Astrocyte (in vitro differentiated cells and primary cell): ENCODE data around the gene ITLN2. TPM values are rescaled to one million over a fixed set of nuclear protein-coding genes. Genes with fewer than 3 reads are reported as not detected.

Experiments used
- DNase-seq: peaks from one replicate; pipeline ENCODE4 v3.0.0-alpha.2; 2010; ENCODE audit warnings: low read depth
- FAIRE-seq: peaks from 2 replicates; lab custom pipeline; 2011; peaks lifted over from hg19 to GRCh38; lab: Jason Lieb, UNC
- H2AFZ ChIP-seq: 2 replicates; pipeline ENCODE4 v1.6.0; 2012; ENCODE audit warnings: low read depth, low read length, inconsistent platforms
- H3K27ac ChIP-seq: 2 replicates; pipeline ENCODE4 v1.5.1; 2011; ENCODE audit warnings: low read depth, low read length, inconsistent platforms
- H3K27me3 ChIP-seq: 2 replicates; pipeline ENCODE4 v1.6.0; 2011; ENCODE audit warnings: low read length, inconsistent platforms; ENCODE audit not compliant: insufficient read depth
- H3K36me3 ChIP-seq: 2 replicates; pipeline ENCODE4 v1.5.1; 2011; ENCODE audit warnings: low read length, inconsistent platforms; ENCODE audit not compliant: insufficient read depth
- H3K4me1 ChIP-seq: 2 replicates; pipeline ENCODE4 v1.5.1; 2011; ENCODE audit warnings: low read length, inconsistent platforms; ENCODE audit not compliant: insufficient read depth
- H3K4me2 ChIP-seq: 2 replicates; pipeline ENCODE4 v1.6.0; 2012; ENCODE audit warnings: low read length, inconsistent platforms
- H3K4me3 ChIP-seq: 2 replicates; pipeline ENCODE4 v1.5.1; 2011; ENCODE audit warnings: low read depth, mild to moderate bottlenecking, low read length, inconsistent platforms; ENCODE audit not compliant: insufficient read depth
- H3K79me2 ChIP-seq: 2 replicates; pipeline ENCODE4 v1.6.0; 2012; ENCODE audit warnings: mild to moderate bottlenecking, low read length, inconsistent platforms; ENCODE audit not compliant: insufficient read depth
- H3K9ac ChIP-seq: 2 replicates; pipeline ENCODE4 v1.6.0; 2012; ENCODE audit warnings: mild to moderate bottlenecking, low read length, inconsistent platforms
- H3K9me3 ChIP-seq: 2 replicates; pipeline ENCODE4 v1.5.1; 2012; ENCODE audit warnings: low read depth, mild to moderate bottlenecking, low read length, inconsistent platforms; ENCODE audit not compliant: insufficient read depth
- H4K20me1 ChIP-seq: 2 replicates; pipeline ENCODE4 v1.6.0; 2012; ENCODE audit warnings: low read length, inconsistent platforms; ENCODE audit not compliant: insufficient read depth
- H3K27ac Mint-ChIP-seq: one replicate; pipeline ENCODE4 v1.8.0; 2021; ENCODE audit warnings: mild to moderate bottlenecking, mixed read lengths; ENCODE audit not compliant: unreplicated experiment
- H3K27me3 Mint-ChIP-seq: one replicate; pipeline ENCODE4 v1.8.0; 2021; ENCODE audit warnings: low read depth, mixed read lengths; ENCODE audit not compliant: unreplicated experiment
- H3K36me3 Mint-ChIP-seq: one replicate; pipeline ENCODE4 v1.8.0; 2021; ENCODE audit warnings: low read depth, mixed read lengths; ENCODE audit not compliant: unreplicated experiment
- H3K4me1 Mint-ChIP-seq: one replicate; pipeline ENCODE4 v1.8.0; 2021; ENCODE audit warnings: low read depth, mixed read lengths; ENCODE audit not compliant: unreplicated experiment
- H3K4me3 Mint-ChIP-seq: one replicate; pipeline ENCODE4 v1.8.0; 2021; ENCODE audit warnings: mild to moderate bottlenecking, moderate library complexity, mixed read lengths; ENCODE audit not compliant: unreplicated experiment
- H3K9me3 Mint-ChIP-seq: one replicate; pipeline ENCODE4 v1.8.0; 2021; ENCODE audit warnings: mild to moderate bottlenecking, mixed read lengths; ENCODE audit not compliant: unreplicated experiment
- CTCF ChIP-seq: IDR thresholded peaks from 2 replicates; pipeline ENCODE4 v1.5.1; 2011; ENCODE audit warnings: low read depth, mild to moderate bottlenecking, inconsistent platforms, low read length, moderate library complexity; ENCODE audit not compliant: insufficient read depth
- EZH2 ChIP-seq: IDR thresholded peaks from 2 replicates; pipeline ENCODE4 v1.6.1; 2012; ENCODE audit warnings: mild to moderate bottlenecking, low read length, inconsistent platforms; ENCODE audit not compliant: insufficient read depth
- total RNA-seq: library from RNA; stranded (reverse); gene quantifications from 2 replicates; pipeline ENCODE4 v1.2.1, GENCODE V29; 2021

Gene ITLN2
- total RNA-seq, 1 donor from 2014 or later = not detected

- Histone ChIP-seq H3K27me3 (no peaks in the 10 kb centered on the region), H3K79me2 (no peaks in the 10 kb centered on the region), H3K9ac (no peak overlapping the region), H3K4me2 (no peak overlapping the region), H4K20me1 (no peaks in the 10 kb centered on the region), H3K9me3 (no peaks in the 10 kb centered on the region), H3K4me3 (no peak overlapping the region), H2AFZ (no peak overlapping the region), H3K36me3 (no peaks in the 10 kb centered on the region), H3K4me1 (no peaks in the 10 kb centered on the region), H3K27ac (no peak overlapping the region)
- H3K9me3 Mint-ChIP-seq = no peaks in the 10 kb centered on the region
- H3K4me1 Mint-ChIP-seq = no peaks in the 10 kb centered on the region
- no peak for TF ChIP-seq EZH2
- TF ChIP-seq CTCF = no peak
- no peak overlapping the region for H3K27ac Mint-ChIP-seq
- no peak overlapping the region for H3K4me3 Mint-ChIP-seq
- H3K27me3 Mint-ChIP-seq = peaks cover 5% of the 10 kb centered on the region
- no peak for DNase-seq
- H3K36me3 Mint-ChIP-seq = no peaks in the 10 kb centered on the region
- FAIRE-seq = no peak
Observed at GRCh38 chr1:160971618-160972056, 17.0 kb upstream of the ITLN2 start.

GRCh38 chr1:160963521-160963920, 8.9 kb upstream of the ITLN2 start:
- no peak overlapping the region for H3K27ac Mint-ChIP-seq
- Histone ChIP-seq H2AFZ (no peak overlapping the region), H3K36me3 (no peaks in the 10 kb centered on the region), H3K79me2 (no peaks in the 10 kb centered on the region), H3K4me1 (no peaks in the 10 kb centered on the region), H3K27ac (no peak overlapping the region), H3K4me2 (no peak overlapping the region), H3K27me3 (no peaks in the 10 kb centered on the region), H4K20me1 (no peaks in the 10 kb centered on the region), H3K9ac (no peak overlapping the region), H3K9me3 (no peaks in the 10 kb centered on the region), H3K4me3 (no peak overlapping the region)
- DNase-seq (no peak), FAIRE-seq (no peak)
- TF ChIP-seq EZH2 (no peak), CTCF (no peak)
- H3K9me3 Mint-ChIP-seq = no peaks in the 10 kb centered on the region
- no peak overlapping the region for H3K4me3 Mint-ChIP-seq
- no peaks in the 10 kb centered on the region for H3K4me1 Mint-ChIP-seq
- no peaks in the 10 kb centered on the region for H3K36me3 Mint-ChIP-seq
- H3K27me3 Mint-ChIP-seq = peaks cover 2% of the 10 kb centered on the region

- Mint-ChIP-seq H3K27me3 (peaks cover 2% of the 10 kb centered on the region), H3K9me3 (no peaks in the 10 kb centered on the region), H3K4me3 (no peak overlapping the region), H3K27ac (no peak overlapping the region), H3K36me3 (no peaks in the 10 kb centered on the region), H3K4me1 (no peaks in the 10 kb centered on the region)
- H3K27me3 ChIP-seq = peaks cover 2% of the 10 kb centered on the region
- TF ChIP-seq CTCF (no peak), EZH2 (no peak)
- H3K9ac ChIP-seq = no peak overlapping the region
- no peaks in the 10 kb centered on the region for H4K20me1 ChIP-seq
- no peak overlapping the region for H3K27ac ChIP-seq
- no peaks in the 10 kb centered on the region for H3K9me3 ChIP-seq
- H2AFZ ChIP-seq = no peak overlapping the region
- H3K79me2 ChIP-seq = no peaks in the 10 kb centered on the region
- no peak for FAIRE-seq
- H3K36me3 ChIP-seq = no peaks in the 10 kb centered on the region
- H3K4me1 ChIP-seq = no peaks in the 10 kb centered on the region
- DNase-seq = no peak
- no peak overlapping the region for H3K4me3 ChIP-seq
- no peak overlapping the region for H3K4me2 ChIP-seq
Observed at GRCh38 chr1:160961419-160961818, 6.8 kb upstream of the ITLN2 start.
